Hematopoietic multipotent progenitor cell treated with erythropoietin and hydrocortisone succinate and interleukin-3 and kit ligand, for 15 days (in vitro differentiated cells): ENCODE results near the gene FOXO6.

Experiments
- DNase-seq: peaks from one replicate; pipeline ENCODE4 v3.0.0-alpha.2; 2015; ENCODE audit warnings: low spot score

Gene FOXO6

GRCh38 chr1:41383094-41383852 lies 22.0 kb downstream of the FOXO6 start:
- DNase-seq = no peak

DNA sequence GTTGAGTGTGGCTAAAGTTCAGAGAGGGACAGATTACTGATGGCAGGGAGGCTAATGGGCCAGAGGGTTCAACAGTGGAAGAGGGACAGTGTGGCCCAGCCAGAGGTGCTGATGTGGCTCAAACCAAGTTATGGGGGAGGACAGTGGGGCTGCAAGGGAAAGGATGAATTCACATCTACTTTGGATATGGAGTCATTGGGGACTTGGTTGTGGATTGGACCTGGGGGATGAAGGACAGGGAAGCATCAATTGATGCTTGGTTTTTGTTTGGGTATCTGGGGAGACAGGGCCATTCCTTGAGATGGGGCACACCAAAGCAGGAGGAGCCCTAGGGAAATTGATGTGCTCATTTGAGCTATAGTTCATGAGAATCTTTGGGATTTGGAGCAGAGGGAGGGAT lies 23.3 kb downstream of the FOXO6 start:
- no peak for DNase-seq

DNA sequence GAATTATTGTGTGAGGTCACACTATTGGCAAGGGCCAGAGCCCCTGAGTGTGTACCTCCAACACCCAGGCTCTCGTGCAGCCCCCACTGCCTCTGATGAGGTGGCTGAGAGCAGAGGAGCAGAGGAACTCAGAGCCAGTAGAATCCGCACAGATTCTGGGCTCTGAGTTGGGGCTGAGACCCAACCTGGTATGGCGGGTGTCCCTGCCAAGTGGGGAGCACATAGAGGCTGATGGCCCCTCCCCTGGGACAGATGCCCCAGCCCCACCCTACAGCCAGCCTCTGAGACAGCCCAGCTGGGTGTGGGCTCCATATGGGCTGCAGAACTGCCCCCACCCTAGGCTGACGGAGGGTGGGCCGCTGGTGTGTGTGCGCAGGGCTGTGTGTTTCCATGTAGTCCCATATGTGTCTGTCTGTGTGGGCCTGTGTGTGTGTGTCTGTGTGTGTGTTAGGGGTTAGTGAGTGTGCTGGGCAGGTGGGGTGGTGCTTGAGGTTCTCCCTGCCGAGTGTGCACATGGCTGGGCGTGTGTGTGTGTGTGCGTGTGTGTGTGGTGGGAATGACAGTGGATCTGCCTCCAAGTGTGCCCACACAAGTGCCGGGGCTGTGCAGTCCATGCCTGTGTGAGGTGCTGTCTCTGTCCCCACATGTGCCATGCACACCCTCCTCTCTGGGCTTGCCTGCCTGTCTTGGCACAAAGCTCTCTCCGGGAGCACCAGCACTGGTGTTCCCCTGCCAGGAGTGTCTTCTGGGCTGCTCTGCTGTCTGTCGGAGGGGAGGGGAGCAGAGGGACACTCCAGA lies 24.4 kb downstream of the FOXO6 start:
- DNase-seq = no peak

GRCh38 chr1:41386196-41386663 lies 25.0 kb downstream of the FOXO6 start:
- no peak for DNase-seq

GRCh38 chr1:41387667-41388091 lies 26.4 kb downstream of the FOXO6 start:
- no peak for DNase-seq

DNA sequence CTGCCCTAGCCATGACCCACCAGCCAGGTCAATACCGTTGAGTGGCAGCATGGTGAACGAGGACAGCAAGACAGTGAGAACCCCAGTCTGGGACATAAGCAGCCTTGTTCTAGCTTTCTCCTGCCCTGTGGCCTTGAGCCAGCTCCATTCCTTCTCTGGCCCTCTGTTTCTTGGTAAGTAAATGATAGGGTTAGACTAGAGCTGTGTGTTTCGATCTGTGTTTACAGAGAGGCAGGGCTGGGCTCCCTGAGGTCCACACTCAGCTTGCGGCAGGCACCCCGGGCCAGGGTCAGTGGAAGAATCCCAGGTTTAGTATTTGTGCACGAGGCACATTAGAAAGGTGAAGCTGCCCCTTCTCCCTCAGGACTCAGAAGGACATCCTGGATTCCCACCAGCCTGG lies 27.3 kb downstream of the FOXO6 start:
- no peak for DNase-seq

- no peak for DNase-seq
Measured at GRCh38 chr1:41389009-41389408, 27.8 kb downstream of the FOXO6 start.

- no peak for DNase-seq
Measured at GRCh38 chr1:41390166-41390565, 28.9 kb downstream of the FOXO6 start.

DNA sequence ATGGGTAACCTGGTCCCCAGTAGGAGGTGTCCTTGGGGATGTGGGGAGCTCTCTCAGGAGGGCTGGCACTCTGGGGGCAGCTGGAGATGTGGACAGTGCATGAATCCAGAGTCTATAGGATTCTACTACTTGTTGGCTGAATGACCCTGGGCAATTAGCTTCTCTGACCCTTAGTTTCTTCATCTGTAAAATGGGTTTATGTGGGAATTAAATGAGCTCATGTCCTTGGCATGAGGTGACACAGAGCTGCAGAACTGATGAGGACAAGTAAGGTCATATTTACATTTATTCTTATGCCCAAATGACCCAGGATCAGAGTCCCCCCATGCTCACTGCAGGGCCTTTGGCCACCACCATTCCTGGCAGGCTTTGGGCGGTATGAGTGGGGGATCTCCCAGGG lies 29.3 kb downstream of the FOXO6 start:
- DNase-seq = no peak

DNA sequence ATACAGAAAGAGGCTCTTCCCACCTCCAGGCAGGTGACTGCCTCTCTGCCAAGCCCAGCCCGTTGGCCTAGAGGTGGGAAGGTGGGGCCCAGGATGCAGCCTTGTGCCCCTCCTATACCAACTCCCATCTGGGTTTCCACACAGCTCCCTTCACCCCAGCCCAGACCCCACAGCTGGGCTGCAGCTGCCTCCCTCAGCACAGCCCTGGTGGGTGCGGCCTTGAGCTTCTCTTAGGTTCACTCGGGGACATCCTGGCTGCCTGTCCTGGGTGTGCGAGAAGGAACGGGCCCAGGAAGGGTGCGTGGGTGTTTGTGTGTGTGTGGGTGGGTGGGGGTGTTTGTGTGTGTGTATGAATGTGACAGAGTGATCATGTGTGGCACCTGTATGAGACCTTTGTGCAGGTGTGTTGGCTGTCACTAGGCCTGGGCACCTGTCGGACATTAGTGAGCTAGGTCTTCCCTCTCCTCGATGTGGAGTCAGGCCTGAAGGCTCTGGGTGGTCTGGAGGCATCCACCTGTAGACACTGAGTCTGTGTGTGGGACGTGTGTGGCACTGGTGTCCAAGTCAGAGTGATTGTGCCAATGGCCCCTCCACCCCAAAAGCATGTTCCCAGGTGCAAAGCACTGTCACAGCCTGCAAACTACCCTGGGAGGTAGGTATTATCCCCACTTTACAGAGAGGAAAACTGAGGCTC lies 30.7 kb downstream of the FOXO6 start:
- no peak for DNase-seq

GRCh38 chr1:41392528-41392924 lies 31.3 kb downstream of the FOXO6 start:
- no peak for DNase-seq

DNA sequence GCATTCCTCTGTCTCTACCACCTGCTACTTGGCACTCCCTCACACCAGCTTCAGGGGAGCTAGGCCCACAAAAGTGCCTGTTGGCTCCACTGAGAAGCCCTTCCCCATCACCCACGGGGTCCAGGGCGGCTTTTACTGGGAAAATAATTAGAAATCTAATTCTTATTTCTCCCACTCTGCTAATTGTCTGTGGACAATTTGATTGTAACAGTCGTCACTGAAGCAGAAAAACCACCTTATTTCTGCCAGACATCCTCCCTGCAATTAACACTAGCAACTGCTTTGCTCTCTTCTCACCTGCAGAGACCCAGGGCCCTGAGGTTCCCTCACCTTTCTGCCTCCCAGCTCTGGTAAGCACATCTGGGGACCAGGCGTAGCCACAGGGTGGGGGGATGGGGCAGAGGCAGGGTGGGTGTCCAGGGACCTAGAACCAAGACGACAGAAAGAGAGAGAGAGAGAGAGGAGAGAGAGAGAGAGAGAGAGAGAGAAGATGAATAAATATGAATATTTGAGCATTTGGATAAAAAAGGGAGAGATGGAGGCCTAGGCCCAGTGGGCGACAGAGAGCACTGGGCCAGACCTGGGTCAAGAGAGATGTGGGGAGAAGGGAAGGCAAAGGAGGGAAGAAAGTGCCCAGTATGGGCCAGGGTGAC lies 32.6 kb downstream of the FOXO6 start:
- DNase-seq = no peak

DNA sequence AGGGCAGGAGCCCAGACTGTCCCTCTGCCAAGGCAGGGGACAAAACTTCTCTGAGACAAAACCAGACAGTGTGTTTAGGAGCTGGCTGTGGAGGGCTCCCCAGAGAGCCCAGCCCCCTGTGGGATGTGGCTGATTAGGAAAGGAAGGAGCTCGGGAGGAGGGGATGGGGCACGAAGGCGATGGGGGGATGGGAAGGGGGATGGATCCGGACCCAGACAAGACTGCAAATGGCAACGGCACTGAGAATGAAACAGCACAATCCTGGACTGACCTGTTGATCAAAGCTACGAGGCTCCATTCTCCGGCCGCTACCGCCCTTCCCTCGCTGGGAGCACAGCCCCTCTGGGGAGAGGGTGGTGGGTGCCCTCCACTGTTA lies 33.1 kb downstream of the FOXO6 start:
- no peak for DNase-seq

GRCh38 chr1:41394959-41395956 lies 34.0 kb downstream of the FOXO6 start:
- no peak for DNase-seq

DNA sequence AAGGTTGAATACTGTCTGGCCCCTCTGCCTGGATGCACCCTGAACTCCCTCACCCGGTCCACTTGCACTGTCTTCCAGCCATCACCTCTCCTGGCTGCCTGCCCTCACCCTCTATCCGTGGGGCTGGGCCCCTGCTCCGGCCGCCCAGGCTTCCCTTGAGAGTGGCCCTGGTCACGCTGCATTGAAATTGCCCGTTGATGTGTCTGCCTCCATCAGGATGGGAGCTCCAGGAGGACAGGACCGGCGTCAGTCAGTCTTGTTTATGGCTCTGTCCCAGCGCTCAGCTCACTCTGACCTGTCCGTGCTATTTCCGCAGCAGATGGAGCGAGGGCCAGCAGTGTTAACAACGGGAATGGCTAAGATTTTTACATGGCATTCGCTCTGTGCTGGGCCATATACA lies 34.9 kb downstream of the FOXO6 start:
- DNase-seq = no peak

GRCh38 chr1:41397020-41397419 lies 35.8 kb downstream of the FOXO6 start:
- DNase-seq = no peak

DNA sequence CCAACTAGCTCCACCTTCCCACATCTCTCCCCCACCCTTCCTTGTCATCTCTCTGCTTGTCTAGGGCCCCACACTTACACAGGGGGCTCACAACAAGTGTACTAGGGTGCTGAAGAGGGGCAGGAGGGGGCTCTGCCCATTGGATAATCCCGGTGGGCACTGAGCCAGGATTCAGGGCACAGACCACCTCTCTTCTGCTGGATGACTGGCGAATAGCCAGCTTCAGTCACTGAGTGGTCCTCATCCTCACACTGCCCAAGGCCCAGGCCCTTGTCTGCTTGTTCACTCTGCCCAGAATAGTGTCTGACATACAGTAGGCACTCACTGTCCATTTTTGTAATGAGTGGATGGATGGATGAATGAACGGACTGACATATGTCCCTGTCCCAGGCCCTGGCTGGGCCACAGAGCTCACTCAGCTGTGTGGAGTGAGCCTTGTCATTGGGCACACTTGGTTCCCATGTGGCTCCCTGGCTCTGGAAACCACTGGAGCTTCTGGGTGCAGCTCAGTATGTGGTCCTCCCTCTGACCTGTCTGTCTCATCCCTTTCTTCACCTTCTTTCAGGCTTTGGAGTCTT lies 36.6 kb downstream of the FOXO6 start:
- DNase-seq = no peak

DNA sequence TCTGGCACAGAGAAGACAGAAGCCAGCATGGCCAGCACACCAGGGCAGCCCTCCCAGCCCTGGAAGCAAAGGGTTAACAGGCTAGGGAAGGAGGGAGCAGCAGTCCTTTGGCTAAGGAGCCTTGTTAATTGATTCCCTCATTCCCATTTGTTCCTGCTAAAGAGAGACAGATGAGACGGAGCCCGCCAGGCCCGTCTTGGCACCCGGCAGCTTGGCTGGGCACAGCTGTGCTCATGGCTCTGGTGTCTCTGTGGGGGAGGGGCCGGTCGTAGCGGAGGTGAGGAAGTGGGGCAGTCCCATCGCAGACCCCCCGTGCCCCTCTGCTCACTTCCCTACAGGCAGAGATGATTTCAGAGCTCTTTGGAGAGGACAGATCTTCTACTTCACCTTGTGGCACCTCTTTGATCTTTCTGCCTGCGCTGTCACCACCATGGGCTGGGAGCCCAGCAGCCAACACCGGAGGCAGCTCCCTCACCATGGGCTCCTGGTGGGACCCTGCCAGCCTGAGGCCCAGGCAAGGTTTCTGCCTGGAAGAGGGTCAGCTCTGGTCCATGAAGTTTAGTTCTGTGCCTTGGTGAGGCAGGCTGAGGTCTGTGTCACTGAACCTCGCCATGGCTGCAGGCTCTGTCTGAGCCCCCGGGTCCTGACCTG lies 38.0 kb downstream of the FOXO6 start:
- DNase-seq = no peak

GRCh38 chr1:41400225-41400624 lies 39.0 kb downstream of the FOXO6 start:
- no peak for DNase-seq

DNA sequence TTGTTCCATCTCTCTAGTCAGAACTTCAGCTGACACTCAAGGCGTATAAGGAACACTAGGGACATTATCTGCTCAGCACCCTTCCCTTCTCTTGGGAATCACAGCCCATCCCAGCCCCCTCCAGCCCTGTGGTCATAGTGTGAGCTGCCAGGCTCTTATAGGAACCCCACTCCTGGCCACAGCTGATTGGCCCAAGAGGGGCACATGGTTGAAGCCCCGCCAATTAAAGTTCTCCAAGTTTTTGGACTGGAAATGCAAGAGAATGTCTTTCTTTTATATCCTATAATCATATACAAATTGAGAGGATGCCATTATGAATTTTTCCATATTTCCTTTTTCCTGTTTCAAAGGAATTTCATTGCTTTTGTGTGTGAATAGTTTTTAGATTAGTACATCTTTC lies 40.7 kb downstream of the FOXO6 start:
- no peak for DNase-seq
